Endothelial cell of umbilical vein (primary cell): Measurements from ENCODE around the gene ASCL5. TPM values are rescaled to one million over a fixed set of nuclear protein-coding genes. Genes with fewer than 3 reads are reported as not detected.

Experiments used
- BruUV-seq: library from RNA; stranded (reverse); fragments of 400-500 nt; replicated peaks from 2 replicates; lab custom pipeline; 2021; lab: Mats Ljungman, UMichigan
- CTCF ChIA-PET: fragments of 300-600, 350-600 bp; sonication (Branson Sonifier 250); formaldehyde crosslinking; loops from one replicate; lab custom pipeline; 2021; ENCODE audit warnings: antibody characterized with exemption, inconsistent platforms; lab: Charles Lee
- POLR2A ChIA-PET: fragments of 300-600, 350-600 bp; sonication (Branson Sonifier 250); formaldehyde crosslinking; loops from one replicate; lab custom pipeline; 2021; ENCODE audit warnings: antibody characterized with exemption, inconsistent platforms; lab: Charles Lee
- DNase-seq: peaks from one replicate; pipeline ENCODE4 v3.0.0-alpha.2; 2011; ENCODE audit warnings: low read depth, low spot score
- FAIRE-seq: peaks from 2 replicates; lab custom pipeline; 2011; peaks lifted over from hg19 to GRCh38; lab: Jason Lieb, UNC
- H2AFZ ChIP-seq: 2 replicates; pipeline ENCODE4 v1.6.0; 2012; ENCODE audit warnings: low read depth, low read length, control low read depth, inconsistent platforms
- H3K27ac ChIP-seq: 2 replicates; pipeline ENCODE4 v1.5.1; 2011; ENCODE audit warnings: low read depth, mild to moderate bottlenecking, control low read depth, low read length, moderate library complexity; ENCODE audit not compliant: insufficient read depth
- H3K27me3 ChIP-seq, 2 experiments: 2 replicates each; pipeline versions ENCODE4 v1.6.0 to v1.6.1; 2011; ENCODE audit warnings: low read length in 2 of 2, mixed read lengths in 1 of 2; ENCODE audit not compliant: control insufficient read depth in 2 of 2, insufficient read depth in 2 of 2
- H3K36me3 ChIP-seq, 2 experiments: 2 replicates in 1 of 2; 3 replicates in 1 of 2; pipeline ENCODE4 v1.5.1; 2011; ENCODE audit warnings: low read length in 2 of 2, mild to moderate bottlenecking in 1 of 2, moderate library complexity in 1 of 2; ENCODE audit not compliant: control insufficient read depth in 2 of 2, insufficient read depth in 2 of 2; ENCODE audit errors: extremely low read depth in 1 of 2
- H3K4me1 ChIP-seq: 3 replicates; pipeline ENCODE4 v1.5.1; 2011; ENCODE audit warnings: mild to moderate bottlenecking, low read length; ENCODE audit not compliant: control insufficient read depth, insufficient read depth; ENCODE audit errors: extremely low read depth
- H3K4me2 ChIP-seq: 2 replicates; pipeline ENCODE4 v1.6.1; 2011; ENCODE audit warnings: low read length, control low read depth, mixed read lengths; ENCODE audit not compliant: insufficient read depth
- H3K4me3 ChIP-seq, 3 experiments: fragments of 200-600 bp in 1 of 3; sonication (generic), shearing (Covaris generic) in 1 of 3; replicated peaks in 1 of 3; 2 replicates each; pipeline ENCODE4 v1.5.1; 2011 to 2016; ENCODE audit warnings: control low read depth in 3 of 3, low read length in 3 of 3, mild to moderate bottlenecking in 2 of 3, inconsistent platforms in 1 of 3, low read depth in 1 of 3, moderate library complexity in 1 of 3; ENCODE audit not compliant: insufficient read depth in 1 of 3
- H3K79me2 ChIP-seq: 2 replicates; pipeline ENCODE4 v1.6.0; 2012; ENCODE audit warnings: low read length, inconsistent platforms; ENCODE audit not compliant: control insufficient read depth, insufficient read depth
- H3K9ac ChIP-seq: replicated peaks from 2 replicates; pipeline ENCODE3; 2011; ENCODE audit warnings: low read length, control low read depth; ENCODE audit not compliant: insufficient read depth; ENCODE audit errors: extremely low read depth
- H3K9me1 ChIP-seq: replicated peaks from 3 replicates; pipeline ENCODE4 v1.6.0; 2011; ENCODE audit warnings: mild to moderate bottlenecking, low read length; ENCODE audit not compliant: control insufficient read depth, insufficient read depth; ENCODE audit errors: extremely low read depth
- H3K9me3 ChIP-seq: replicated peaks from 2 replicates; pipeline ENCODE4 v1.5.1; 2012; ENCODE audit warnings: low read length, inconsistent platforms; ENCODE audit not compliant: control insufficient read depth, insufficient read depth
- H4K20me1 ChIP-seq: replicated peaks from 2 replicates; pipeline ENCODE3; 2011; ENCODE audit warnings: mild to moderate bottlenecking, low read length; ENCODE audit not compliant: control insufficient read depth, insufficient read depth; ENCODE audit errors: extremely low read depth
- EZH2 ChIP-seq: IDR thresholded peaks from 2 replicates; pipeline ENCODE4 v1.6.1; 2012; ENCODE audit warnings: borderline replicate concordance, low read depth, mild to moderate bottlenecking, moderate library complexity, low read length, inconsistent platforms; ENCODE audit not compliant: severe bottlenecking
- FOS ChIP-seq: IDR thresholded peaks from 2 replicates; pipeline ENCODE4 v1.6.1; 2011; ENCODE audit warnings: mild to moderate bottlenecking, low read length, moderate library complexity, borderline replicate concordance; ENCODE audit not compliant: insufficient read depth
- GATA2 ChIP-seq: IDR thresholded peaks from 2 replicates; pipeline ENCODE4 v1.7.0; 2011; ENCODE audit warnings: low read depth, mild to moderate bottlenecking, moderate library complexity, mixed read lengths, low read length; ENCODE audit not compliant: insufficient read length, insufficient read depth
- JUN ChIP-seq: IDR thresholded peaks from 2 replicates; pipeline ENCODE4 v1.6.1; 2011; ENCODE audit warnings: borderline replicate concordance, low read depth; ENCODE audit not compliant: insufficient read length, insufficient read depth
- MYC ChIP-seq: IDR thresholded peaks from one replicate; pipeline ENCODE4 v1.6.1; 2011; ENCODE audit warnings: mild to moderate bottlenecking, low read depth, low read length
- POLR2AphosphoS5 ChIP-seq: IDR thresholded peaks from 2 replicates; pipeline ENCODE4 v1.6.1; 2012; ENCODE audit warnings: low read depth, mild to moderate bottlenecking, control low read depth, low read length, moderate library complexity; ENCODE audit not compliant: insufficient read depth
- dilution Hi-C: fragments of 300-500 bp; cut with MboI; formaldehyde crosslinking; loops from one replicate; pipeline ENCODE4 v1.15.0; 2019; ENCODE audit warnings: low sequenced_read_pairs; ENCODE audit not compliant: extremely low pct_ligation_motif_present
- intact Hi-C: fragments of 100-400 bp; cut with micrococcal nuclease; formaldehyde crosslinking; loops from one replicate; pipeline ENCODE4 v1.10.0; 2022
- polyA plus RNA-seq, 4 experiments: library from polyadenylated mRNA; depleted of rRNA in 3 of 4; stranded (reverse) in 3 of 4; unstranded in 1 of 4; fragments of >200 nt; gene quantifications; 2 replicates each; pipeline versions ENCODE4 v1.2.1 to v1.2.3, GENCODE V29; 2011 to 2012; ENCODE audit warnings: missing spikeins in 1 of 4
- total RNA-seq: library from RNA; stranded (reverse); gene quantifications from 2 replicates; pipeline ENCODE4 v1.2.3, GENCODE V29; 2021
- TF ChIP-seq, protein P1 (sequence below), 2 donors: IDR thresholded peaks; 1 replicate in 1 of 2; 2 replicates in 1 of 2; pipeline ENCODE4 v1.5.1; 2011; ENCODE audit warnings: low read length in 2 of 2, mild to moderate bottlenecking in 2 of 2, moderate library complexity in 2 of 2, control low read depth in 1 of 2, inconsistent platforms in 1 of 2, low read depth in 1 of 2; ENCODE audit not compliant: insufficient read depth in 1 of 2; ENCODE audit errors: extremely low read depth in 1 of 2
- TF ChIP-seq, protein P2 (sequence below): IDR thresholded peaks from 2 replicates; pipeline ENCODE4 v1.6.1; 2011; ENCODE audit not compliant: insufficient read depth, insufficient read length

Gene ASCL5
- total and polyA plus RNA-seq, 2 donors (not counting 3 experiments of a cell fraction or from before 2014, with no cell fraction given) = not detected

DNA sequence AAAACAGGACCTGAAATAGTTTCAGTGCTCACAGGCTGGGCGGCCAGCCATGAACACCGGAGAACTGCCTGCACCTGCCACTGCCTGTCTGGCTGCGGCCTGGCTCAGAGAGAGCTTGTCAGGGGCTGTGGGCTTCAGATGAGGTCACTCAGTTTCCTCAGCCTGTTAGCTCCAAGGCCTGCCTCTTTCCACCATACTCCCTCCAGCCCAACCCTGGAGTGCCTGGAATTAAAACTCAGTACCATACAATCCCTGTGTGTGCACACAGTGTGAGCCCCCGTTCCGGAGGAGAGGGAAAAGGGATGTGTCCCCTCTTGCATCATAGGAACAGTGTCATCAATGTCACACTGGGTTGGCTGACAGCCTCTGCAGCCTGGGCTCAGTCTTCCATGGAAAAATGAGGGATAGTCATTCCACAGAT, 30.9 kb downstream of the ASCL5 start:
- dilution Hi-C loops = no loop called here
- intact Hi-C loops = no loop called here
- Histone ChIP-seq H2AFZ (no peak overlapping the region), H3K36me3 (no peaks in the 10 kb centered on the region), H4K20me1 (no peaks in the 10 kb centered on the region), H3K9ac (no peak overlapping the region), H3K27ac (no peak overlapping the region), H3K9me1 (no peaks in the 10 kb centered on the region), H3K27me3 (peaks cover 4 to 14% of the 10 kb centered on the region in 2 experiments), H3K9me3 (no peaks in the 10 kb centered on the region), H3K4me3 (no peak overlapping the region), H3K4me2 (no peak overlapping the region), H3K4me1 (no peaks in the 10 kb centered on the region), H3K79me2 (no peaks in the 10 kb centered on the region)
- FAIRE-seq (no peak), DNase-seq (no peak)
- BruUV-seq = no TSS peak
- CTCF ChIA-PET = interaction anchor here (1.0 to 2.9 kb wide), 4 partner anchors 18 to 124 kb away, joined by 3 to 8 read pairs (median 6); no protein-coding TSS in a partner anchor
- POLR2A ChIA-PET = interaction anchor here (0.6 kb wide), 1 partner anchor 753 kb away, joined by 3 read pairs; no protein-coding TSS in a partner anchor
- TF ChIP-seq GATA2 (no peak), EZH2 (no peak), JUN (no peak), FOS (no peak), POLR2AphosphoS5 (no peak), MYC (no peak)
- TF ChIP-seq, protein P1, sequence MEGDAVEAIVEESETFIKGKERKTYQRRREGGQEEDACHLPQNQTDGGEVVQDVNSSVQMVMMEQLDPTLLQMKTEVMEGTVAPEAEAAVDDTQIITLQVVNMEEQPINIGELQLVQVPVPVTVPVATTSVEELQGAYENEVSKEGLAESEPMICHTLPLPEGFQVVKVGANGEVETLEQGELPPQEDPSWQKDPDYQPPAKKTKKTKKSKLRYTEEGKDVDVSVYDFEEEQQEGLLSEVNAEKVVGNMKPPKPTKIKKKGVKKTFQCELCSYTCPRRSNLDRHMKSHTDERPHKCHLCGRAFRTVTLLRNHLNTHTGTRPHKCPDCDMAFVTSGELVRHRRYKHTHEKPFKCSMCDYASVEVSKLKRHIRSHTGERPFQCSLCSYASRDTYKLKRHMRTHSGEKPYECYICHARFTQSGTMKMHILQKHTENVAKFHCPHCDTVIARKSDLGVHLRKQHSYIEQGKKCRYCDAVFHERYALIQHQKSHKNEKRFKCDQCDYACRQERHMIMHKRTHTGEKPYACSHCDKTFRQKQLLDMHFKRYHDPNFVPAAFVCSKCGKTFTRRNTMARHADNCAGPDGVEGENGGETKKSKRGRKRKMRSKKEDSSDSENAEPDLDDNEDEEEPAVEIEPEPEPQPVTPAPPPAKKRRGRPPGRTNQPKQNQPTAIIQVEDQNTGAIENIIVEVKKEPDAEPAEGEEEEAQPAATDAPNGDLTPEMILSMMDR (IDR thresholded peaks at IDR 0.05; ENCODE audit: extremely low read depth in 1 of 2, insufficient read depth in 1 of 2, low read depth in 1 of 2, low read length in 2 of 2) = no peak
- TF ChIP-seq, protein P2, sequence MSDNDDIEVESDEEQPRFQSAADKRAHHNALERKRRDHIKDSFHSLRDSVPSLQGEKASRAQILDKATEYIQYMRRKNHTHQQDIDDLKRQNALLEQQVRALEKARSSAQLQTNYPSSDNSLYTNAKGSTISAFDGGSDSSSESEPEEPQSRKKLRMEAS = no peak
